Effector memory CD4-positive, alpha-beta T cell (primary cell): Measurements from ENCODE around the gene KLHL42.
"Not testable (repeated sequence)": the region's sequence is repeated elsewhere in the genome, so short reads cannot be mapped to it uniquely, and the experiment has no call there.

Experiments
- DNase-seq, 3 donors: peaks; one replicate each; pipeline ENCODE4 v3.0.0-alpha.2; 2020
- H3K27ac ChIP-seq: 2 replicates; pipeline ENCODE4 v1.7.0; 2013; ENCODE audit warnings: mild to moderate bottlenecking, low read length, moderate library complexity; ENCODE audit not compliant: insufficient read depth, poor library complexity, severe bottlenecking
- H3K27me3 ChIP-seq: replicated peaks from 2 replicates; pipeline ENCODE4 v1.7.0; 2013; ENCODE audit warnings: mild to moderate bottlenecking, low read length; ENCODE audit not compliant: insufficient read depth, control insufficient read depth, poor library complexity, severe bottlenecking
- H3K36me3 ChIP-seq: 2 replicates; pipeline ENCODE4 v1.7.0; 2013; ENCODE audit warnings: mild to moderate bottlenecking, low read length, moderate library complexity; ENCODE audit not compliant: control insufficient read depth, insufficient read depth
- H3K4me1 ChIP-seq: 2 replicates; pipeline ENCODE4 v1.7.0; 2013; ENCODE audit warnings: low read length, mild to moderate bottlenecking; ENCODE audit not compliant: control insufficient read depth, insufficient read depth, poor library complexity, severe bottlenecking
- H3K4me3 ChIP-seq: 2 replicates; pipeline ENCODE4 v1.7.0; 2013; ENCODE audit warnings: low read length, low read depth, mild to moderate bottlenecking; ENCODE audit not compliant: insufficient read depth, poor library complexity, severe bottlenecking
- H3K9me3 ChIP-seq: 2 replicates; pipeline ENCODE4 v1.7.0; 2013; ENCODE audit warnings: mild to moderate bottlenecking, low read length, moderate library complexity; ENCODE audit not compliant: control insufficient read depth

Gene KLHL42

GRCh38 chr12:27826076-27826475 is 46.0 kb downstream of the KLHL42 start:
- Histone ChIP-seq H3K36me3 (no peaks in the 10 kb centered on the region), H3K27me3 (no peaks in the 10 kb centered on the region), H3K27ac (no peak overlapping the region), H3K4me3 (no peak overlapping the region), H3K9me3 (no peaks in the 10 kb centered on the region), H3K4me1 (peaks cover 6% of the 10 kb centered on the region)
- DNase-seq, result no peak

GRCh38 chr12:27828196-27828595 is 48.2 kb downstream of the KLHL42 start:
- Histone ChIP-seq H3K4me3 (no peak overlapping the region), H3K27ac (no peak overlapping the region), H3K9me3 (no peaks in the 10 kb centered on the region), H3K27me3 (no peaks in the 10 kb centered on the region), H3K4me1 (no peaks in the 10 kb centered on the region), H3K36me3 (no peaks in the 10 kb centered on the region)
- no peak for DNase-seq

DNA sequence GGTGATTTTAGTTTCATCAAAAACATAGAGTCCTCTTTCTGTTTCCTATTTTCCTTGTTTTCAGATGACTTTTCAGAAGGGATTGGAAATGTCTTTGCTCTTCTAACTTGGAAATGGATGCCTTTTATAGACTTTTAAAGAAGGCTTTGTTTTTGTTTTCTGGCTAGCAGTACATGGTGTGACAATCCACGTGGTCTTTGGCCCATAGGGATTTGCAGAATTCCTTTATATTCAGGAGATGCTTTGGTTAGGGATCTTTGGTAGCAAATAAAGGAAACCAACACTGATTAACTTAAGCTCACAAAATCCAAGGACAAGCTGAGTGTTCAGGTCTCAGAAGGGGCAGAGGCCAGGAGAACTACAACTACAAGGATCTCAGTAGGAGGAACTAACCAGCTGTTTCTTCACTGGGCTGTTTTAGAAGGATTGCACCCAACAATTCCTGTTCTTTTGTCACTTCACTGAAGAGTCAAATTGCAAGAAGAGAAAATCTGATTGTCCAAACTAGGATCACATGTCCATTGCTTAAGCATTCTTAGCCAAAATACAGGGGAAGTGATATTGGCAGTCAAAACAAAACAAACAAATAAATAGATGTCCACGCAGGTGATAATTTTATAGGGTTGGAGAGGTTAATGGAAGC is 58.6 kb downstream of the KLHL42 start:
- Histone ChIP-seq H3K27me3 (no peaks in the 10 kb centered on the region), H3K4me1 (no peaks in the 10 kb centered on the region), H3K4me3 (no peak overlapping the region)

GRCh38 chr12:27840229-27840999 is 60.4 kb downstream of the KLHL42 start:
- Histone ChIP-seq H3K4me1 (no peaks in the 10 kb centered on the region), H3K9me3 (no peaks in the 10 kb centered on the region), H3K36me3 (no peaks in the 10 kb centered on the region), H3K27me3 (no peaks in the 10 kb centered on the region), H3K27ac (no peak overlapping the region), H3K4me3 (no peak overlapping the region)
- no peak for DNase-seq

More for the DNA sequence above, 58.6 kb downstream of the KLHL42 start:
- H3K36me3 ChIP-seq, result no peaks in the 10 kb centered on the region
- H3K27ac ChIP-seq, result no peak overlapping the region
- H3K9me3 ChIP-seq, result no peaks in the 10 kb centered on the region
- no peak for DNase-seq

- Histone ChIP-seq H3K27me3 (no peaks in the 10 kb centered on the region), H3K4me1 (no peaks in the 10 kb centered on the region), H3K4me3 (no peak overlapping the region), H3K36me3 (no peaks in the 10 kb centered on the region), H3K27ac (no peak overlapping the region), H3K9me3 (no peaks in the 10 kb centered on the region)
- DNase-seq, result no peak
Measured at GRCh38 chr12:27841392-27841882, 61.4 kb downstream of the KLHL42 start.

GRCh38 chr12:27843714-27844245 is 63.7 kb downstream of the KLHL42 start:
- no peak overlapping the region for H3K27ac ChIP-seq

DNA sequence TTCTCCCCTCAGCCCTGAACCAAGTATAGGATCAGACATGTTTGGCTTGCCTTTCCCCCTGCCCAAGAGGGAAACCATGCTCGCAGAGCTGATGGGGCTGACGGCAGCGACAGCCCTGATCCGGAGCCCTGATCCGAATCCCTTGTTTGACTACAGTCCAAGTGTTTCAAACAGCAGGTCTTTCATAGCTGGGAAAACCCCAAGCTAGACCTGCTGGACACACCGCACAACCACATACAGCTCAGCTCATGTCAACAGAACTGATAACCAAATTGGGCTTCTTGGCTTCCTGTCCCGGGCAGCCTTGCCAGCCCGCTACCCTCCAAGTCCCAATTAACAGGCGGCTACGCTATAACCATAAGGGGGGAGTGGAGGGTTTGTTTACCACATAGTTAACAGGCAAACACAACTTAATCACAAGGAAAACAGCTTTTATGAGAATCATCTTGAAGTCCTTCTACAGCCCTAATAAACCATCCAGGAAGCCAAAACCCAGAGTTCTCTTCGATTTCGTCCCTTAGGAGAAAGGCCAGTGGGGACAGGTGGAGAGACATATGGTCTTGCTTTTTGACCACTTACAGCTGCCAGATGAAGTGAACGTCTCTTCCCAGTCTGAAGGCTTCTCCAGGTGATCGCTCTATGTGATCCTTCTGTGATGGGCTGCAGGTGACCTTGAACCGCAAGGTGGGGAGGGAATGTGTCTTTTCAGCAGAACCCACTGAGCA is 64.5 kb downstream of the KLHL42 start:
- Histone ChIP-seq H3K9me3 (no peaks in the 10 kb centered on the region), H3K27me3 (no peaks in the 10 kb centered on the region), H3K27ac (no peak overlapping the region), H3K4me3 (no peak overlapping the region), H3K36me3 (no peaks in the 10 kb centered on the region), H3K4me1 (no peaks in the 10 kb centered on the region)
- no peak for DNase-seq

More at GRCh38 chr12:27843714-27844245, 63.7 kb downstream of the KLHL42 start:
- Histone ChIP-seq H3K9me3 (no peaks in the 10 kb centered on the region), H3K4me1 (no peaks in the 10 kb centered on the region), H3K4me3 (no peak overlapping the region), H3K36me3 (no peaks in the 10 kb centered on the region), H3K27me3 (no peaks in the 10 kb centered on the region)
- DNase-seq, result no peak

- no peaks in the 10 kb centered on the region for H3K4me1 ChIP-seq
- no peaks in the 10 kb centered on the region for H3K36me3 ChIP-seq
- H3K27ac ChIP-seq, result no peak overlapping the region
- H3K4me3 ChIP-seq, result no peak overlapping the region
- no peak for DNase-seq
- H3K9me3 ChIP-seq, result no peaks in the 10 kb centered on the region
- H3K27me3 ChIP-seq, result no peaks in the 10 kb centered on the region
Measured at GRCh38 chr12:27845187-27845586, 65.2 kb downstream of the KLHL42 start.

- not testable (repeated sequence) for H3K27me3 ChIP-seq, H3K4me3 ChIP-seq, H3K36me3 ChIP-seq, H3K27ac ChIP-seq, H3K4me1 ChIP-seq, DNase-seq, H3K9me3 ChIP-seq
Measured at GRCh38 chr12:27845706-27846105, 65.7 kb downstream of the KLHL42 start.
